Measurements from ENCODE around the gene DENND4A. TPM values are rescaled to one million over a fixed set of nuclear protein-coding genes. Genes with fewer than 3 reads are reported as not detected.

The DENND4A gene
- polyA plus RNA-seq, 1 experiment, result 5.1 TPM

DNA sequence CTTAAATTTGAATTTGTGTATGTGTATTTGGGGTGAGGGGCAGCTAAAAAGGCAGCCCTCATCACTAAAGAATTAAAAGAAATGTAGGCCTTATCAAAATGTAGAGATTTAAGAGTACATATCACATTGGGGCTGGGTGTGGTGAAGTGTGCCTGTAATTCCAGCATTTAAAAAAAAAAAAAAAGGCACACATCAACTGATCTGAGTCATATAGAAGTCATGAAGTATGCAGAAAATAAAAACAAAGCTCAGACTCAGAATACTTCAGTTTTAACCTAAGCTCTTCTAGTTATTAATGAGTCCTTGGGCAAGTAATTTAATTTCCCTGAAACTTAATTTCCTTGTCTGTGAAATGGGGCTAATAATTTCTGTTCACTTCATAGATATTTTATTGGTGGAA, 138.8 kb downstream of the DENND4A start:
- CTCF ChIA-PET, result interaction anchor here (0.9 to 3.9 kb wide), 4 partner anchors 9 to 171 kb away, joined by 3 to 22 read pairs (median 3); no protein-coding TSS in a partner anchor

DNA sequence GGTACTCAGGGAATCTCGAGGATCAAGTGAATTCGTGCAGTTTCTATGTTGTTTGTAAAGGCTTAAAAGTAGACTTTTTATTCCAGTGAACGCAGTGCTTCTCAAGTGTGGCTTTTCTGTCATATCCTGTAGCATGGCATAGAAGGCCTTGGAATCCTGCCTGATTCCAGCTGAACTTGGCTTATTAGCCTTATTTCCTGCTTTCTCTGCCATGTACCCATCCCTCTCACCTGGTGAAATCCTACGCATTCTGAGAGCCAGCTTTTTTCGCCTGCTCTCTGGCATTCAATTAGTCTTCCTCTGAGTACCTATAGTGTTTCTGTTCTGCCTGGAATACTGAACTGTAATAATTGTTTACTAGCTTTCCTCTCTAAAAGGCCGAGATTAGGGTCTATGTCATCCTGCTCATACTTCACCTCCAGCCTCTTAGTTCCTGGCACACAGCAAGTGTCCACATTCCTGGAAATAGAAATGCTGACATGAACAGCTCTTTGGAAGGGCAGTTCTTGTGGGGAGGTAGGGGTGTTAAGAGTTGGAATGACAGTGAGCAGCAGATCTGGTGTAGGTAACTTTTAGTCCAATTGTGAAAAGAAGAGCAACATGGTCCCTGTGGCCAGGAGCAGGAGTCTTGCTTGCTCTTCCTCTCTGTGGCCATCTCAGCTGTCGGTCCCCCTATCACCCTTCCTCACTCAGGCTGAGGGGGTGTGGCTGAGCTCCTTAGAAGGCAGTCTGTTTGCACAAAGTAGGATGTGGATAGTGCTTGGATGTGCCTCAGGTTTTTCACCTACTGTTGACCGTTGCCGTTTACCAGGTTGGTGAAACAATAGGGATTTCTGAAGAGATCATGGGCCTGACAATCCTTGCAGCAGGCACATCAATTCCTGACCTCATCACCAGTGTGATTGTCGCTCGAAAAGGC, 140.0 kb downstream of the DENND4A start:
- DNase-seq (ENCODE audit: low read depth), result no peak

More for the DNA sequence above, 138.8 kb downstream of the DENND4A start:
- POLR2A ChIA-PET, result interaction anchor here (0.6 kb wide), 1 partner anchor 64 kb away, joined by 3 read pairs; no protein-coding TSS in a partner anchor
- Histone ChIP-seq H3K36me3 (ENCODE audit: control insufficient read depth, insufficient read depth, low read length) (0 out of 2 replicates have a peak, but pooled peaks cover 3% of the 10 kb centered on the region), H3K27me3 (ENCODE audit: control insufficient read depth, insufficient read depth, low read length) (no peaks in the 10 kb centered on the region), H3K4me3 (ENCODE audit: low read depth, low read length) (no peak overlapping the region)
- TF ChIP-seq, protein P1, sequence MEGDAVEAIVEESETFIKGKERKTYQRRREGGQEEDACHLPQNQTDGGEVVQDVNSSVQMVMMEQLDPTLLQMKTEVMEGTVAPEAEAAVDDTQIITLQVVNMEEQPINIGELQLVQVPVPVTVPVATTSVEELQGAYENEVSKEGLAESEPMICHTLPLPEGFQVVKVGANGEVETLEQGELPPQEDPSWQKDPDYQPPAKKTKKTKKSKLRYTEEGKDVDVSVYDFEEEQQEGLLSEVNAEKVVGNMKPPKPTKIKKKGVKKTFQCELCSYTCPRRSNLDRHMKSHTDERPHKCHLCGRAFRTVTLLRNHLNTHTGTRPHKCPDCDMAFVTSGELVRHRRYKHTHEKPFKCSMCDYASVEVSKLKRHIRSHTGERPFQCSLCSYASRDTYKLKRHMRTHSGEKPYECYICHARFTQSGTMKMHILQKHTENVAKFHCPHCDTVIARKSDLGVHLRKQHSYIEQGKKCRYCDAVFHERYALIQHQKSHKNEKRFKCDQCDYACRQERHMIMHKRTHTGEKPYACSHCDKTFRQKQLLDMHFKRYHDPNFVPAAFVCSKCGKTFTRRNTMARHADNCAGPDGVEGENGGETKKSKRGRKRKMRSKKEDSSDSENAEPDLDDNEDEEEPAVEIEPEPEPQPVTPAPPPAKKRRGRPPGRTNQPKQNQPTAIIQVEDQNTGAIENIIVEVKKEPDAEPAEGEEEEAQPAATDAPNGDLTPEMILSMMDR (IDR thresholded peaks at IDR 0.05; ENCODE audit: insufficient read depth, low read depth, low read length), result no peak
- DNase-seq (ENCODE audit: low read depth), result no peak

DNA sequence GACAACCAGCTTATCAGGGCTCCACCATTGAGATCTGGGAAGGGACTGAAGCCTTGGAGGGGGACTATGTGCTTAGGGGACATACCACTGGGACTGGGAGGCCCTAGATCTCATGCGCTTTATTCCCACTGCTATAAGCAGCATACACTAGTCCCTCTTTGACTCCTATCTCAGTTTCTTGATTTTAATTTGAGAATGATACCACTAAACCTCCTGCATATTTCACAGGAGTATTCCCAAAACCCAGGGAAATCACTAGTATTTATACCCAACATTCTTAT, 141.1 kb downstream of the DENND4A start:
- H3K27me3 ChIP-seq (ENCODE audit: control insufficient read depth, insufficient read depth, low read length), result no peaks in the 10 kb centered on the region
- no peak for DNase-seq (ENCODE audit: low read depth)
- H3K4me3 ChIP-seq (ENCODE audit: low read depth, low read length), result no peak overlapping the region
- POLR2A ChIA-PET, result no interaction called here
- peaks cover 1% of the 10 kb centered on the region; the same call in 1 of the 2 replicates for H3K36me3 ChIP-seq (ENCODE audit: control insufficient read depth, insufficient read depth, low read length)
- CTCF ChIA-PET, result interaction anchor here (3.9 kb wide), 1 partner anchor 13 kb away, joined by 22 read pairs; no protein-coding TSS in a partner anchor
- TF ChIP-seq, protein P1 (IDR thresholded peaks at IDR 0.05; ENCODE audit: insufficient read depth, low read depth, low read length), result no peak

More for the DNA sequence above, 140.0 kb downstream of the DENND4A start:
- TF ChIP-seq, protein P1 (IDR thresholded peaks at IDR 0.05; ENCODE audit: insufficient read depth, low read depth, low read length), result no peak
- Histone ChIP-seq H3K36me3 (ENCODE audit: control insufficient read depth, insufficient read depth, low read length) (0 out of 2 replicates have a peak, but pooled peaks cover 1% of the 10 kb centered on the region), H3K4me3 (ENCODE audit: low read depth, low read length) (no peak overlapping the region), H3K27me3 (ENCODE audit: control insufficient read depth, insufficient read depth, low read length) (no peaks in the 10 kb centered on the region)
- ChIA-PET CTCF (interaction anchor here (1.3 to 3.9 kb wide), 2 partner anchors 14 to 23 kb away, joined by 6 to 22 read pairs; no protein-coding TSS in a partner anchor), POLR2A (no interaction called here)

DNA sequence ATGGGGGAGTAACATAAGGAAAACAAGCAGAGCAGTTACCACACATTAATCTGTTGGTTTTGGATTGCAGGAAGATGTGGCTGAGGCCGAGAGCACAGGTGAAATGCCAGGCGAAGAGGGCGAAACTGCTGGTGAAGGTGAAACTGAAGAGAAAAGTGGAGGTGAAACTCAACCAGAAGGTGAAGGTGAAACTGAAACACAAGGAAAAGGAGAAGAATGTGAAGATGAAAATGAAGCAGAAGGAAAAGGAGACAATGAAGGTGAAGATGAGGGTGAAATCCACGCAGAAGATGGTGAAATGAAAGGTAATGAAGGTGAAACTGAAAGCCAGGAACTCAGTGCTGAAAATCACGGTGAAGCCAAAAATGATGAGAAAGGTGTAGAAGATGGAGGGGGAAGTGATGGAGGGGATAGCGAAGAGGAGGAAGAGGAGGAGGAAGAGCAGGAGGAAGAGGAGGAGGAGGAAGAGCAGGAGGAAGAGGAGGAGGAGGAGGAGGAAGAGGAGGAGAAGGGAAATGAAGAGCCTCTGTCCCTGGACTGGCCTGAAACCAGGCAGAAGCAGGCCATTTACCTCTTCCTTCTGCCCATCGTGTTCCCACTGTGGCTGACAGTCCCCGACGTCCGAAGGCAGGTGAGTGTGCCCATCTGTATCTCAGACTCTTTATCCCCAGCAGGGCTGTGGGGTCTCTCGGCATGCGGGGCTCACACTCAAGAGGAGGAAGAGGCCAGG, 141.6 kb downstream of the DENND4A start:
- ChIA-PET CTCF (interaction anchor here (3.9 to 4.8 kb wide), 2 partner anchors 11 to 12 kb away, joined by 22 to 45 read pairs; no protein-coding TSS in a partner anchor), POLR2A (interaction anchor here (0.6 kb wide), 1 partner anchor 9 kb away, joined by 3 read pairs; no protein-coding TSS in a partner anchor)
- no peak for DNase-seq (ENCODE audit: low read depth)
- peaks cover 1% of the 10 kb centered on the region; the same call in 1 of the 2 replicates for H3K36me3 ChIP-seq (ENCODE audit: control insufficient read depth, insufficient read depth, low read length)
- TF ChIP-seq, protein P1 (IDR thresholded peaks at IDR 0.05; ENCODE audit: insufficient read depth, low read depth, low read length), result no peak
- H3K4me3 ChIP-seq (ENCODE audit: low read depth, low read length), result no peak overlapping the region
- H3K27me3 ChIP-seq (ENCODE audit: control insufficient read depth, insufficient read depth, low read length), result no peaks in the 10 kb centered on the region

Measured in BJ (cell line).